Esophagus squamous epithelium (tissue), 5 donors: ENCODE data around the gene TCOF1. TPM values are rescaled to one million over a fixed set of nuclear protein-coding genes. Genes with fewer than 3 reads are reported as not detected.

Experiments used
- DNase-seq: peaks from one replicate; lab custom pipeline; 2025; lab: John Stamatoyannopoulos, UW
- H3K27ac ChIP-seq, 4 donors: fragments of 200-600 bp; sonication (generic); one replicate each; pipeline ENCODE4 v1.5.1; 2016 to 2019; ENCODE audit warnings: mild to moderate bottlenecking in 1 of 4
- H3K27me3 ChIP-seq, 4 donors: fragments of 200-600 bp; sonication (generic); 1 replicate in 3 of 4; 2 replicates in 1 of 4; pipeline versions ENCODE4 v1.5.1 to v1.6.0; 2017 to 2021; ENCODE audit warnings: antibody characterized with exemption in 1 of 4
- H3K36me3 ChIP-seq, 3 donors: fragments of 200-600 bp; sonication (generic); one replicate each; pipeline ENCODE4 v1.5.1; 2016 to 2019
- H3K4me1 ChIP-seq, 3 donors: fragments of 200-600 bp; sonication (generic); one replicate each; pipeline ENCODE4 v1.5.1; 2017 to 2019
- H3K4me3 ChIP-seq, 4 donors: fragments of 200-600 bp; sonication (generic); 1 replicate in 3 of 4; 2 replicates in 1 of 4; pipeline ENCODE4 v1.5.1; 2016 to 2019; ENCODE audit warnings: mild to moderate bottlenecking in 2 of 4, moderate library complexity in 1 of 4
- H3K9me3 ChIP-seq, 3 donors: fragments of 200-600 bp; sonication (generic); one replicate each; pipeline ENCODE4 v1.5.1; 2016 to 2019
- POLR2A ChIP-seq, 4 donors: fragments of 450-650 bp; IDR thresholded peaks; one replicate each; pipeline ENCODE4 v1.6.1; 2017; ENCODE audit warnings: antibody characterized with exemption in 4 of 4, mild to moderate bottlenecking in 4 of 4, moderate library complexity in 3 of 4
- WGBS, 2 donors: methylation state at CpG; one replicate each; pipeline ENCODE4 v1.1.5; 2018; 5-methylcytosine and 5-hydroxymethylcytosine counted together
- intact Hi-C: fragments of 100-400 bp; cut with DNase I; formaldehyde crosslinking; loops from one replicate; pipeline ENCODE4 v1.15.0; 2022
- total RNA-seq, 4 donors: library from RNA; depleted of rRNA; stranded (reverse); fragments of >200 nt; gene quantifications; one replicate each; pipeline ENCODE4 v1.1.0, GENCODE V29; 2016
- TF ChIP-seq, protein P1 (sequence below), 6 experiments: fragments of 450-650 bp in 4 of 6; fragments of 200-600 bp in 2 of 6; sonication (generic) in 2 of 6; IDR thresholded peaks; one replicate each; pipeline ENCODE4 v1.5.1; 2016 to 2019; ENCODE audit warnings: antibody characterized with exemption in 6 of 6, mild to moderate bottlenecking in 4 of 6, moderate library complexity in 4 of 6
- donor health status: DM: yes; HTN: yes; CAD: no.

TCOF1 gene
- total RNA-seq, 4 donors from 2014 or later: 18.2 to 41.4 (median 24.8) TPM

DNA sequence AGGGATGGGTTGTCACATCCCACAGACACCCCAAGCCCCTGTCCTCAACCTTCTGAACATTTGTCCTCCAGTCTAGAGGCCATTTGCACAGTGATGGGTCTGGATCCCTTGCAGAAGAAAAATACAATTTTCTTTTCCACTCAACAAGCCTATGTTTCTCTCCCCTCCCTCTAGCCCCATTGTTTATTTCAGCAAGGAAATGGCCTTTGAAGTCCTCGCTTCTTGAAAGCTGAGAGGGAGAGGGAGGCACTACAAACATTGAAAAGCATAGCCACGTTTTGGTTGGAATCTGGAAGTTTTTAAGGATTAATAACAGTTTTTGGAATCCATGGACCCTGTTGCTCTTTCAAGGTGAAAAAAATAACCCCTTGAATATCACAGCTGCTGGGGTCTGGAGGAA lies 30.8 kb upstream of the TCOF1 start:
- Histone ChIP-seq H3K27me3 (no peaks in the 10 kb centered on the region), H3K27ac (no peak overlapping the region), H3K9me3 (no peaks in the 10 kb centered on the region), H3K36me3 (no peaks in the 10 kb centered on the region), H3K4me3 (no peak overlapping the region), H3K4me1 (peaks cover 0 to 10% (median 0%) of the 10 kb centered on the region in 3 donors)
- no peak for DNase-seq
- intact Hi-C loops: no loop called here
- TF ChIP-seq, protein P1, sequence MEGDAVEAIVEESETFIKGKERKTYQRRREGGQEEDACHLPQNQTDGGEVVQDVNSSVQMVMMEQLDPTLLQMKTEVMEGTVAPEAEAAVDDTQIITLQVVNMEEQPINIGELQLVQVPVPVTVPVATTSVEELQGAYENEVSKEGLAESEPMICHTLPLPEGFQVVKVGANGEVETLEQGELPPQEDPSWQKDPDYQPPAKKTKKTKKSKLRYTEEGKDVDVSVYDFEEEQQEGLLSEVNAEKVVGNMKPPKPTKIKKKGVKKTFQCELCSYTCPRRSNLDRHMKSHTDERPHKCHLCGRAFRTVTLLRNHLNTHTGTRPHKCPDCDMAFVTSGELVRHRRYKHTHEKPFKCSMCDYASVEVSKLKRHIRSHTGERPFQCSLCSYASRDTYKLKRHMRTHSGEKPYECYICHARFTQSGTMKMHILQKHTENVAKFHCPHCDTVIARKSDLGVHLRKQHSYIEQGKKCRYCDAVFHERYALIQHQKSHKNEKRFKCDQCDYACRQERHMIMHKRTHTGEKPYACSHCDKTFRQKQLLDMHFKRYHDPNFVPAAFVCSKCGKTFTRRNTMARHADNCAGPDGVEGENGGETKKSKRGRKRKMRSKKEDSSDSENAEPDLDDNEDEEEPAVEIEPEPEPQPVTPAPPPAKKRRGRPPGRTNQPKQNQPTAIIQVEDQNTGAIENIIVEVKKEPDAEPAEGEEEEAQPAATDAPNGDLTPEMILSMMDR (IDR thresholded peaks at IDR 0.05): no peak
- no peak for TF ChIP-seq POLR2A (IDR thresholded peaks at IDR 0.05)
- WGBS, 2 donors: 71 to 83% methylated on average over 2 of the region's 2 CpGs

DNA sequence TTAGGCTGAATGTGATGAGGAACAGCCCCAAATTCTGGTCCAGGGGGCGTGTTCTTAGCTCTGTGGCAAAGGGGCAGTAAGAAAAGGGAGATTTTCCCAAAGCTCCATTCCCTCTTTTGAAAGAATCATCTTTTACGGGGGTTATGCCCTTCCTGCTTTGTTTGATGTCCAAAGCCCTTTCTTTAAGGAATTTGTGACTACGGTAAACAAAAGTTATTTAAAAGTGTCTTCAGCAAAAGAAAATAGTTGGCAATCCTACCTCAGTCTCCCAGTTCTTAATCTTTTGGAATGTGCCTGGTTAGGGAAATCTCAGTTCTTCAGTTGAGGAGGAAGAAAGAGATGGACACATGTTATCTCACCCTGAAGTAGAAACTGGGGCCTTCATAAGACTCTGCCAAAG lies 30.4 kb upstream of the TCOF1 start:
- intact Hi-C loops: no loop called here
- no peaks in the 10 kb centered on the region for H3K27me3 ChIP-seq
- TF ChIP-seq, protein P1 (IDR thresholded peaks at IDR 0.05): no peak
- no peak for TF ChIP-seq POLR2A (IDR thresholded peaks at IDR 0.05)
- H3K36me3 ChIP-seq: no peaks in the 10 kb centered on the region
- no peak overlapping the region for H3K4me3 ChIP-seq
- DNase-seq: no peak
- H3K27ac ChIP-seq: no peak overlapping the region
- H3K9me3 ChIP-seq: no peaks in the 10 kb centered on the region
- H3K4me1 ChIP-seq: peaks cover 0 to 6% (median 0%) of the 10 kb centered on the region in 3 donors
- WGBS, 2 donors: 69 to 80% methylated on average over 3 of the region's 3 CpGs

DNA sequence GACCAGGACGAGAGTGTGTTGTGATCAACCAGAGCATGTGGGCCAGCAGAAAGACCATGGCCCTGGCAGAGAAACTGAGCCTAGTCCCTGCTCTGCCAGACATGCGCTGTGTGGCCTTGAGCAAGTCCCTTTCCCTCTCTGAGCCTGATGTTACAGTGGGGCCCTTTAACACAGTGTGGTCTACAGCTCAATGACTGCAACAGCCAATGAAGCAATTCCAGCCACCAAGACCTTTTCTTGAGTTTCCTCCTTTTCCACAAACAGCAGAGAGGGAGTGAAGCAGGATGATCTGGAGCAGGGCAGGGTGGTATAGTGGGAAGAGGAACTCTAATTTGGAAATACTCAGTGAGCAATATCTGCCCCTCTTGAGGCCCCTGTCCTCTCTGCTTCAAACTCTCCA lies 29.0 kb upstream of the TCOF1 start:
- Histone ChIP-seq H3K4me3 (no peak overlapping the region), H3K36me3 (no peaks in the 10 kb centered on the region), H3K4me1 (no peaks in the 10 kb centered on the region), H3K27me3 (no peaks in the 10 kb centered on the region), H3K27ac (peak overlapping the region in 2 of 4 donors; percentile 2 to 17), H3K9me3 (no peaks in the 10 kb centered on the region)
- intact Hi-C loops: no loop called here
- TF ChIP-seq, protein P1 (IDR thresholded peaks at IDR 0.05): no peak
- TF ChIP-seq POLR2A (IDR thresholded peaks at IDR 0.05): no peak
- no peak for DNase-seq
- WGBS, 2 donors: 83% methylated on average over 1 to 2 of the region's 2 CpGs

DNA sequence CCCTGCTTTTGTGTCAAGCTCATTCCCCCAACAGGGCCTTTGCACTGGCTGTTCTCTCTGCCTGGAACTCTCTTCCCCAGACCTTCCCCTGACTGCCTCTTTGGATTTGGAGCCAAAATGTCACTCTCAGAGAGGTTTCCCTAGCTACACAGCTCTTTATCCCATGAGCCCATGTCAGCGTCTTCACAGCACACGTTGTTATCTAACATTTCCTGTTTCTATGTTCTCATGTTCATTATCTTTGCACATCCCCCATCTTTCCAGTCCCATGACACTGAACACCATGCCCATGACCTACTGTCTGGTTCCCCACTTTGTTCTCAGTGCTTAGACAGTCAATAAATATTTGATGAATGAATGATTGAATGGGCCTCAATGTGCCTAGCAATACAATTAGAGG lies 28.5 kb upstream of the TCOF1 start:
- Histone ChIP-seq H3K4me3 (no peak overlapping the region), H3K4me1 (no peaks in the 10 kb centered on the region), H3K27me3 (no peaks in the 10 kb centered on the region), H3K27ac (peak overlapping the region in 1 of 4 donors; percentile 17), H3K9me3 (no peaks in the 10 kb centered on the region), H3K36me3 (no peaks in the 10 kb centered on the region)
- TF ChIP-seq, protein P1 (IDR thresholded peaks at IDR 0.05): no peak
- no peak for TF ChIP-seq POLR2A (IDR thresholded peaks at IDR 0.05)
- DNase-seq: no peak
- intact Hi-C loops: no loop called here
- 61 to 71% methylated on average over 2 of the region's 2 CpGs for WGBS, 2 donors

DNA sequence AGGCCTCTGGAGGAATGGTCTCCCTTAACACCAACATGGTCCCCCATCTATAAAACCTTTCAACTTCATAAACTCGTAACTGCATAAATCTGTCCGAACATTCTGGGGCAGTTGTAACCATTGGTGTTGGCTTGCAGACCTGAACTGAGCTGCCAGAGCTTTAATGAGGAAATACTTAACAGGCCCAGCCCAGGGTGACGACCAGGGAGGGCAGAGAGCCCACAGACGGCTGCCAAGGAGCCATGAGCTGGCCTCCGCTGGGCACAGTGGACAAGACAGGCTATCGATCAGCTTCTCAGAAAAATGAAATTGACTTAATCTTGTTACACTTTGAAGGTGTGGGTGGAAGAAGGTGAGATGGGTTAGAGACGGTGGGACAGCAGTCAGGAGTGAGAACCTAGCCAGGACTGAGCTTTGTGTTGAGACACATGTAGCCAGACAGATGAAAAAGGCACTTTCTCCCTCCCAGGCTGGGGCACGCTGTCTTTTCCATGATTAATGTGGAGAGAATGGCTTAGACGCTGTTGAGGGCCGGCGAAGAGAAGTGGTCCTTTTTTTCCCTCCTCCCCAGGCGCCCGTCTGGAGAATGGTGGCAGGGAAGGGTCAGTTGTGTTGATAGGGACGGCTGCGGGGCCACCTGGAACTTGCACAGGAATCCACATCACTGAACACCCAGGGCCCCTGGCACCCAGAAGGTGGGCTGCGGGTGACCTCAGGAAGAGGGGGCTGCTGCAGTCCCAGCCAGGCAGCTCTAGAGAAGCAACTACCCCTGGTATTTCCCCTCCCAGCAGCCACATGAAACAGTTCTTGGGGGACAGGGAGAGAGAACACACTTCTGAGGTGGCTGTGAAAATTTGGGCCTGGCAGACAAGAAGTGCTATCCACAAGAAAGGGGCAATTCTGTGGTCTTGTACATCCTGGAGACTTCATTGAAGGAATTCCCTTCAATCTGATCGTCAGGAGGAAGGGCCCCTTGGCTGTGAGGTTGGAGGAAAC lies 27.3 kb upstream of the TCOF1 start:
- intact Hi-C loops: no loop called here
- DNase-seq: no peak
- WGBS, 2 donors: 59 to 74% methylated on average over 5 to 13 of the region's 17 CpGs

More for the DNA sequence above, 27.3 kb upstream of the TCOF1 start:
- Histone ChIP-seq H3K36me3 (no peaks in the 10 kb centered on the region), H3K4me3 (no peak overlapping the region), H3K4me1 (no peaks in the 10 kb centered on the region), H3K27me3 (no peaks in the 10 kb centered on the region), H3K27ac (no peak overlapping the region), H3K9me3 (no peaks in the 10 kb centered on the region)
- TF ChIP-seq POLR2A (IDR thresholded peaks at IDR 0.05): no peak
- TF ChIP-seq, protein P1 (IDR thresholded peaks at IDR 0.05): no peak
